Keratinocyte (primary cell): ENCODE measurements around the gene CEP78.

Source experiments
- EZH2 ChIP-seq: IDR thresholded peaks from one replicate; pipeline ENCODE4 v1.6.1; 2012; ENCODE audit warnings: inconsistent platforms, mild to moderate bottlenecking, low read length, moderate library complexity
- TF ChIP-seq, protein P1 (sequence below), 3 experiments: IDR thresholded peaks in 1 of 3; conservative IDR thresholded peaks in 1 of 3; optimal IDR thresholded peaks in 1 of 3; 2 replicates in 2 of 3; 3 replicates in 1 of 3; pipeline versions ENCODE3 to v1.5.1; 2011; ENCODE audit warnings: low read length in 3 of 3, mild to moderate bottlenecking in 3 of 3, moderate library complexity in 2 of 3, control low read depth in 1 of 3, inconsistent platforms in 1 of 3; ENCODE audit not compliant: insufficient read depth in 2 of 3; ENCODE audit errors: extremely low read depth in 1 of 3

DNA sequence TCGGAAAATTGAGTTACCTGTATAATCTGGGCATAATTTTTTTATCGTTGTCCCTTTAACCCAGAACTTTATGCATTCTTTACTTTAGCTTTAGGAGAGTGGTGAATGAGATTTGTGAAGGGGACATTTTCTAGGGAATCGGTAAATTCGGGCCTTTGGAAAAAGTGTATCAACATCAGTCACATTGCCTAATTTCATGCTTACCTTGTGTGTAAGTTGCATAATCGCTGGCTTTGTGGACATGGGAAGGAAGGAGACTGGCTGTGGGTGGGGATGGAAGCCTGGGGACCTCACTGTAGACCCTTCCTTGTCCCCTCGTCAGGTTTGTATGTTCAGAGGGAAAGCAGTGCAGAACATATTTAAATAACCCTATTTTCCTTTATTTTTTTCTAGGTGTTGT, 64.3 kb downstream of the CEP78 start:
- TF ChIP-seq, protein P1, sequence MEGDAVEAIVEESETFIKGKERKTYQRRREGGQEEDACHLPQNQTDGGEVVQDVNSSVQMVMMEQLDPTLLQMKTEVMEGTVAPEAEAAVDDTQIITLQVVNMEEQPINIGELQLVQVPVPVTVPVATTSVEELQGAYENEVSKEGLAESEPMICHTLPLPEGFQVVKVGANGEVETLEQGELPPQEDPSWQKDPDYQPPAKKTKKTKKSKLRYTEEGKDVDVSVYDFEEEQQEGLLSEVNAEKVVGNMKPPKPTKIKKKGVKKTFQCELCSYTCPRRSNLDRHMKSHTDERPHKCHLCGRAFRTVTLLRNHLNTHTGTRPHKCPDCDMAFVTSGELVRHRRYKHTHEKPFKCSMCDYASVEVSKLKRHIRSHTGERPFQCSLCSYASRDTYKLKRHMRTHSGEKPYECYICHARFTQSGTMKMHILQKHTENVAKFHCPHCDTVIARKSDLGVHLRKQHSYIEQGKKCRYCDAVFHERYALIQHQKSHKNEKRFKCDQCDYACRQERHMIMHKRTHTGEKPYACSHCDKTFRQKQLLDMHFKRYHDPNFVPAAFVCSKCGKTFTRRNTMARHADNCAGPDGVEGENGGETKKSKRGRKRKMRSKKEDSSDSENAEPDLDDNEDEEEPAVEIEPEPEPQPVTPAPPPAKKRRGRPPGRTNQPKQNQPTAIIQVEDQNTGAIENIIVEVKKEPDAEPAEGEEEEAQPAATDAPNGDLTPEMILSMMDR (optimal IDR thresholded peaks at IDR 0.05 in 1 of 3, IDR thresholded peaks at IDR 0.05 in 1 of 3, conservative IDR thresholded peaks at IDR 0.05 in 1 of 3; ENCODE audit: extremely low read depth in 1 of 3, insufficient read depth in 2 of 3, low read length in 3 of 3): no peak
- no peak for TF ChIP-seq EZH2
